ENCODE results near the gene PLA2G12B. TPM values are rescaled to one million over a fixed set of nuclear protein-coding genes. Genes with fewer than 3 reads are reported as not detected.

PLA2G12B gene
- total RNA-seq, 1 donor from 2014 or later = not detected

GRCh38 chr10:72899545-72899944 is 55.1 kb downstream of the PLA2G12B start:
- Mint-ChIP-seq H3K27me3 (ENCODE audit: unreplicated experiment) (no peaks in the 10 kb centered on the region), H3K27ac (ENCODE audit: unreplicated experiment) (no peak overlapping the region), H3K36me3 (ENCODE audit: unreplicated experiment) (no peaks in the 10 kb centered on the region)

DNA sequence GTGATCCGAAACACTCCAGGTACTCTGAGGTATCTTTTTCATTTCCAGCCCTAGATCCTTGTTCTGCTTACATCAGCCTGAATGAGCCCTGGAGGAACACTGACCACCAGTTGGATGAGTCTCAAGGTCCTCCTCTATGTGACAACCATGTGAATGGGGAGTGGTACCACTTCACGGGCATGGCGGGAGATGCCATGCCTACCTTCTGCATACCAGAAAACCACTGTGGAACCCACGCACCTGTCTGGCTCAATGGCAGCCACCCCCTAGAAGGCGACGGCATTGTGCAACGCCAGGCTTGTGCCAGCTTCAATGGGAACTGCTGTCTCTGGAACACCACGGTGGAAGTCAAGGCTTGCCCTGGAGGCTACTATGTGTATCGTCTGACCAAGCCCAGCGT is 56.0 kb downstream of the PLA2G12B start:
- H3K36me3 Mint-ChIP-seq (ENCODE audit: unreplicated experiment) = no peaks in the 10 kb centered on the region
- H3K27ac Mint-ChIP-seq (ENCODE audit: unreplicated experiment) = no peak overlapping the region
- no peak for TF ChIP-seq CTCF (IDR thresholded peaks at IDR 0.05)
- H3K4me1 Mint-ChIP-seq (ENCODE audit: unreplicated experiment) = no peaks in the 10 kb centered on the region
- DNase-seq (ENCODE audit: extremely low spot score, unreplicated experiment) = no peak
- H3K9me3 Mint-ChIP-seq (ENCODE audit: unreplicated experiment) = no peaks in the 10 kb centered on the region
- H3K27me3 Mint-ChIP-seq (ENCODE audit: unreplicated experiment) = no peaks in the 10 kb centered on the region
- no peak overlapping the region for H3K4me3 Mint-ChIP-seq (ENCODE audit: unreplicated experiment)

More at GRCh38 chr10:72899545-72899944, 55.1 kb downstream of the PLA2G12B start:
- TF ChIP-seq CTCF (IDR thresholded peaks at IDR 0.05) = no peak
- Mint-ChIP-seq H3K4me3 (ENCODE audit: unreplicated experiment) (no peak overlapping the region), H3K9me3 (ENCODE audit: unreplicated experiment) (no peaks in the 10 kb centered on the region), H3K4me1 (ENCODE audit: unreplicated experiment) (no peaks in the 10 kb centered on the region)
- DNase-seq (ENCODE audit: extremely low spot score, unreplicated experiment) = no peak

DNA sequence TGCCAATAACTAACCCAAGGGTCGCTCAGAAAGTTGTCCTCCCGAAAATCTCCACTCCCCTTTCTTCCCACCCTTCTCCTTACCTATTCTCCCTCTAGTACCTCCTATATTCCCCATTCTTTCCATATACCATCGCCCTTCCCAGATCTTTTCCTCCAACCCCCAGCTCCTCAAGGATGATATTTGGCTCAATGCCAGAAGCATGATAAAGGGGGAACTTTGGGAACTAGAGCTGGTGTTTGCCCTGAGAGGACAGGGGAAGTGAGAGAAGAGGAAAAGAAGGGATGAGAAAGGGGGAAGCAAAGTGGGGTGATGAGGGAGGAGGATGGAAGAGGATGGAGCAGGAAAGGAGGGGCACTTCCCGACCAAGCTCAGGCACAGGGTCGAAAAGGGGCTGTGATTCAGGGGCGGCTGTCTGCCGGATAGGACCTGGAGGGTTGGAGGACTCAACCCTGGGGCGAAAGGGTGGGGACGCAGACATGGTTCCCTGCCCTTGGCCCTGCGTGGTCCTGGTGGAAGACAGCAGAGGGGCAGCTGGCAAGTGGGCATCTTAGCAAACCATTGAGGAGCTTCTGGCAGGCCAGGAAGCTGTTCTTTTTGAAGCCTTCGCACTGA is 59.3 kb downstream of the PLA2G12B start:
- Mint-ChIP-seq H3K27ac (ENCODE audit: unreplicated experiment) (no peak overlapping the region), H3K4me1 (ENCODE audit: unreplicated experiment) (no peaks in the 10 kb centered on the region), H3K4me3 (ENCODE audit: unreplicated experiment) (no peak overlapping the region), H3K27me3 (ENCODE audit: unreplicated experiment) (no peaks in the 10 kb centered on the region), H3K36me3 (ENCODE audit: unreplicated experiment) (no peaks in the 10 kb centered on the region), H3K9me3 (ENCODE audit: unreplicated experiment) (no peaks in the 10 kb centered on the region)
- DNase-seq (ENCODE audit: extremely low spot score, unreplicated experiment) = no peak
- TF ChIP-seq CTCF (IDR thresholded peaks at IDR 0.05) = no peak

DNA sequence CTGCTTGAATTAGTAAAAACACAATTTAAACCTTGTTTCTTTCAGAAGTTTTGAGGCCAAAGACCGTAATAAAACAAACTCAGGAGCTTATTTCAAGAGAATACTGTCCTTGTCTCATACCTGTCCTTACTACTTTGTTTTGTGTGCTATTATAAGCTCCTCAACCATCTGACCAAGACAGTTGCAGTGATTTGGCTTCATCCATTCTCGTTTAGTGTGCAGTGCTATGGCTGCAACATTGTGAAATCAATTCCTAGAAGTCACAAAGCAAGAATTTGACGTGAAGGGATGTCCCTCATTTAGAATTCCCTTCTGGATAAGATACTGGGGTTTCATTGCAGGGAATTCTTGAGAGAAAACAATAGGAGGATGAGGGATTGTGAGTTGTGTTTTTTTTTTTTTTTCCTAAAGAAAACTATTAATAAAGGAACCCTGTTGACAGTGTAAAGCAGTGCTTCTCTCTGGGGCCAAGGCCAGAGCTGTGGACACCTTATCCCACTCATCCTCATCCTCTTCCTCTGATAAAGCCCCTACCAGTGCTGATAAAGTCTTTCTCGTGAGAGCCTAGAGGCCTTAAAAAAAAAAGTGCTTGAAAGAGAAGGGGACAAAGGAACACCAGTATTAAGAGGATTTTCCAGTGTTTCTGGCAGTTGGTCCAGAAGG is 61.3 kb downstream of the PLA2G12B start, which contains the start of gene OIT3:
Gene OIT3 (plus strand): TSS at position 604 of the 663 bp plus-strand sequence. CDS start 60 bp downstream, outside the sequence.
- DNase-seq (ENCODE audit: extremely low spot score, unreplicated experiment) = no peak
- no peaks in the 10 kb centered on the region for H3K27me3 Mint-ChIP-seq (ENCODE audit: unreplicated experiment)
- H3K4me1 Mint-ChIP-seq (ENCODE audit: unreplicated experiment) = no peaks in the 10 kb centered on the region

More for the DNA sequence above, 61.3 kb downstream of the PLA2G12B start, which contains the start of gene OIT3:
- no peaks in the 10 kb centered on the region for H3K9me3 Mint-ChIP-seq (ENCODE audit: unreplicated experiment)
- no peak within 1 kb of the TSS for H3K27ac Mint-ChIP-seq (ENCODE audit: unreplicated experiment)
- no peak within 1 kb of the TSS for H3K4me3 Mint-ChIP-seq (ENCODE audit: unreplicated experiment)
- TF ChIP-seq CTCF (IDR thresholded peaks at IDR 0.05) = no peak
- H3K36me3 Mint-ChIP-seq (ENCODE audit: unreplicated experiment) = peaks cover 14% of the 10 kb centered on the region

All from osteocyte (in vitro differentiated cells).